Nephron progenitor cell (in vitro differentiated cells): ENCODE results near the gene PIGM.

Experiments
- DNase-seq: peaks from one replicate; pipeline ENCODE4 v3.0.0; 2021
- H3K27ac Mint-ChIP-seq: 2 replicates; pipeline ENCODE4 v1.8.0; 2021; ENCODE audit warnings: mild to moderate bottlenecking, moderate library complexity, mixed read lengths
- H3K27me3 Mint-ChIP-seq: 2 replicates; pipeline ENCODE4 v1.8.0; 2021; ENCODE audit warnings: mild to moderate bottlenecking, low read depth, mixed read lengths; ENCODE audit not compliant: poor library complexity
- H3K36me3 Mint-ChIP-seq: 2 replicates; pipeline ENCODE4 v1.8.0; 2021; ENCODE audit warnings: low read depth, mixed read lengths
- H3K4me1 Mint-ChIP-seq: 2 replicates; pipeline ENCODE4 v1.8.0; 2021; ENCODE audit warnings: mixed read lengths
- H3K4me3 Mint-ChIP-seq: 2 replicates; pipeline ENCODE4 v1.8.0; 2021; ENCODE audit warnings: mild to moderate bottlenecking, moderate library complexity, mixed read lengths
- H3K9me3 Mint-ChIP-seq: 2 replicates; pipeline ENCODE4 v1.8.0; 2021; ENCODE audit warnings: mild to moderate bottlenecking, moderate library complexity, mixed read lengths
- TF ChIP-seq, protein P1 (sequence below): fragments of 200-600 bp; sonication (generic); IDR thresholded peaks from 2 replicates; pipeline ENCODE4 v1.5.0; 2021; ENCODE audit warnings: antibody characterized with exemption

Gene PIGM

DNA sequence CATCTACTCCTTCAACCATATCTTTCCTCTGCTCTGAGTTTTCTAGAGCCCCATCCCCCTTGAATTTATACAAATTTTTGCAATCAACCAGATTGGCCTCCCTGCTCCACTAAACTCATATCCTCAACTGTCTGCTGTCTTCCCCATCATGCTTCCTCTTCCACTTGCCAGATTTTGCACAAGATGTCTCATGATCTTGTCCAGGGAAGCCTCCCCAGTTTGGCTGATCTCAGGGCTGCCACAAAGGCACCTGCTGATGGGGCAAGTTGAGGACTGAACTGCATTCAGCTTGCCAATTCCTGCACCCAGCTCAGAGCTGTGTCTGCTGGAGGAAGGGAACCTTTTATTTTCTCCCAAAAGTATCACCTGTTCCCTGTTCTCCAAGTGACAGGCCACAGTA lies 45.7 kb upstream of the PIGM start:
- Mint-ChIP-seq H3K4me1 (no peaks in the 10 kb centered on the region), H3K27me3 (peaks cover 95% of the 10 kb centered on the region), H3K4me3 (no peak overlapping the region), H3K36me3 (no peaks in the 10 kb centered on the region), H3K9me3 (no peaks in the 10 kb centered on the region), H3K27ac (no peak overlapping the region)
- TF ChIP-seq, protein P1, sequence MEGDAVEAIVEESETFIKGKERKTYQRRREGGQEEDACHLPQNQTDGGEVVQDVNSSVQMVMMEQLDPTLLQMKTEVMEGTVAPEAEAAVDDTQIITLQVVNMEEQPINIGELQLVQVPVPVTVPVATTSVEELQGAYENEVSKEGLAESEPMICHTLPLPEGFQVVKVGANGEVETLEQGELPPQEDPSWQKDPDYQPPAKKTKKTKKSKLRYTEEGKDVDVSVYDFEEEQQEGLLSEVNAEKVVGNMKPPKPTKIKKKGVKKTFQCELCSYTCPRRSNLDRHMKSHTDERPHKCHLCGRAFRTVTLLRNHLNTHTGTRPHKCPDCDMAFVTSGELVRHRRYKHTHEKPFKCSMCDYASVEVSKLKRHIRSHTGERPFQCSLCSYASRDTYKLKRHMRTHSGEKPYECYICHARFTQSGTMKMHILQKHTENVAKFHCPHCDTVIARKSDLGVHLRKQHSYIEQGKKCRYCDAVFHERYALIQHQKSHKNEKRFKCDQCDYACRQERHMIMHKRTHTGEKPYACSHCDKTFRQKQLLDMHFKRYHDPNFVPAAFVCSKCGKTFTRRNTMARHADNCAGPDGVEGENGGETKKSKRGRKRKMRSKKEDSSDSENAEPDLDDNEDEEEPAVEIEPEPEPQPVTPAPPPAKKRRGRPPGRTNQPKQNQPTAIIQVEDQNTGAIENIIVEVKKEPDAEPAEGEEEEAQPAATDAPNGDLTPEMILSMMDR, result no peak
- no peak for DNase-seq

DNA sequence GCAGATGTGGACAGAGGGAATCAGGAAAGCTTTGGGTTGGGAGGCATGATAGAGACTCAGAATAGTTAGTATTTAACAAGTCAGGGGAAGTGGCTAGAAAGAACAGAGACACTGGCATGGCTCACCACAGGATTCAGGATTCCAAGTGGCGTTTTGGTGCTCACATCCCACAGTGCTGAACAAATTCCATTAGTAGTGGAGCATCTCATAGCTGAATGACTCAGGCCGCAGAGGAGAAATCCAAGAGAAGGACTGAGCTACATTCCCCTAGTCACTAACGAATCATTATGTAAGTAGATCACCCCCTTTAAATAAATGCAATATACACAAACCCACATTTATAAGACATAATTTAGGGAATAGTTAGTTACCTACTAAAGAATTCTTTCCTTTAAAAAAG lies 44.5 kb upstream of the PIGM start:
- DNase-seq, result no peak
- H3K4me1 Mint-ChIP-seq, result no peaks in the 10 kb centered on the region
- TF ChIP-seq, protein P1, result no peak
- no peak overlapping the region for H3K27ac Mint-ChIP-seq
- no peaks in the 10 kb centered on the region for H3K36me3 Mint-ChIP-seq
- no peak overlapping the region for H3K4me3 Mint-ChIP-seq
- peaks cover 95% of the 10 kb centered on the region for H3K27me3 Mint-ChIP-seq
- no peaks in the 10 kb centered on the region for H3K9me3 Mint-ChIP-seq

DNA sequence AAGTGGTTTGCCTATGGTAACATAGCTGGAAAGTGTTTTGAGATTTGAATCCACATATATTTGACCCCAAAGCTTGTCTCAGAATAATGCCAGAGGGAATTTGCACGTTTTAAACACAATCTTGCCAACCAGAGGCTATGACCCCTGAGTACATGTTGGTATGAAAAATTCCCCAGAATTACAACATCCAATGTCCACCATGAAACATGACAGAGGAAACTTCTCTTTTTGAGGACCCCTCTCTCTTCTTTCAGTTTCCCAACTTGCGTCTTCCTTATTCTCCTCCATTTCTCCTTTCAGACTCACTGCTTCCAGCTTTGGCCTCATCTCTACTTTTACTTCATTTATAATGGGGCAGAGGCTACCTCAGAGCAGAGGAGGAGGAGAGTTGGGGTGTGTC lies 44.0 kb upstream of the PIGM start:
- TF ChIP-seq, protein P1, result no peak
- Mint-ChIP-seq H3K27ac (no peak overlapping the region), H3K4me3 (no peak overlapping the region), H3K36me3 (no peaks in the 10 kb centered on the region), H3K4me1 (peaks cover under 1% of the 10 kb centered on the region), H3K9me3 (no peaks in the 10 kb centered on the region), H3K27me3 (peaks cover 95% of the 10 kb centered on the region)
- DNase-seq, result no peak

DNA sequence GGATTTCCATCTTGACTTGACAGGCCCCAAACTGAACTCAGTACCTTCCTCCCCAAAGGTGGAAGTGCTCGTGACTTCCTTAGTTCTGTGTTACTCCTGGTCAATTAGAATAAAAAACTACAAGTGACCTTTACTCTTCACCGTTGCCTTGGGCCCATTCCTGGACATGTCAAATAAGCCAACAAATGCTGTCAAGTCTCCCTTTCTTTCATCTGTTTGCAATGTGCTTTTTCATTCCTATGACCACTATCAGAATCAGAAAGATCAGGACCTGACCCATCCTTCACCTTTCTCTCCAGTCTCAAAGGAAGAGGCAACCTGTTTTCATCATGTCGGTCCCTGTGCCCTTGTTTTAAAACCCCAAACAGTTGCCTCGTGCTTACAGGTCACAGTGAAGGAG lies 43.1 kb upstream of the PIGM start:
- Mint-ChIP-seq H3K27ac (no peak overlapping the region), H3K4me1 (peaks cover 9% of the 10 kb centered on the region), H3K36me3 (no peaks in the 10 kb centered on the region), H3K9me3 (no peaks in the 10 kb centered on the region), H3K27me3 (peaks cover 95% of the 10 kb centered on the region), H3K4me3 (no peak overlapping the region)
- DNase-seq, result no peak
- TF ChIP-seq, protein P1, result no peak

DNA sequence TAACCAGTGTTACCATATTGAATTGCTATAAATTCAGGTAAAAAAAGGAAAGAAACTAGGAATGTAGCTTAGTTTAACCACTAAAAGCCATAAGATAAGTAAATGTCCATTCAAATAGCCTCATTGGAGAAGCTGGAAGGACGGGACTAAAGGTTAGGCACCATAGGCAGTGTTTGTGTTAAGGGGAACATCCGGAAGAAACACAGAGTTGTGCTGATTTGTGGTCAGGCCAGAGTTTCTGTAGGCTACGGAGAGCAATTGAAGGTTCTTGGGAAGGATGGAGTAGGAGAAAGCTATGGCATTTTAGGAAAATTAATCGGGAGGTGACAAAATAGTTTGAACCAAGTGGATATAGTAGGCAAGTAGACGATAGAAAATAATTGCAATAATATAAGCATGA lies 39.5 kb upstream of the PIGM start:
- DNase-seq, result no peak
- Mint-ChIP-seq H3K27me3 (peaks cover 79% of the 10 kb centered on the region), H3K4me3 (no peak overlapping the region), H3K27ac (no peak overlapping the region), H3K4me1 (peaks cover 36% of the 10 kb centered on the region), H3K9me3 (no peaks in the 10 kb centered on the region), H3K36me3 (no peaks in the 10 kb centered on the region)
- TF ChIP-seq, protein P1, result no peak

DNA sequence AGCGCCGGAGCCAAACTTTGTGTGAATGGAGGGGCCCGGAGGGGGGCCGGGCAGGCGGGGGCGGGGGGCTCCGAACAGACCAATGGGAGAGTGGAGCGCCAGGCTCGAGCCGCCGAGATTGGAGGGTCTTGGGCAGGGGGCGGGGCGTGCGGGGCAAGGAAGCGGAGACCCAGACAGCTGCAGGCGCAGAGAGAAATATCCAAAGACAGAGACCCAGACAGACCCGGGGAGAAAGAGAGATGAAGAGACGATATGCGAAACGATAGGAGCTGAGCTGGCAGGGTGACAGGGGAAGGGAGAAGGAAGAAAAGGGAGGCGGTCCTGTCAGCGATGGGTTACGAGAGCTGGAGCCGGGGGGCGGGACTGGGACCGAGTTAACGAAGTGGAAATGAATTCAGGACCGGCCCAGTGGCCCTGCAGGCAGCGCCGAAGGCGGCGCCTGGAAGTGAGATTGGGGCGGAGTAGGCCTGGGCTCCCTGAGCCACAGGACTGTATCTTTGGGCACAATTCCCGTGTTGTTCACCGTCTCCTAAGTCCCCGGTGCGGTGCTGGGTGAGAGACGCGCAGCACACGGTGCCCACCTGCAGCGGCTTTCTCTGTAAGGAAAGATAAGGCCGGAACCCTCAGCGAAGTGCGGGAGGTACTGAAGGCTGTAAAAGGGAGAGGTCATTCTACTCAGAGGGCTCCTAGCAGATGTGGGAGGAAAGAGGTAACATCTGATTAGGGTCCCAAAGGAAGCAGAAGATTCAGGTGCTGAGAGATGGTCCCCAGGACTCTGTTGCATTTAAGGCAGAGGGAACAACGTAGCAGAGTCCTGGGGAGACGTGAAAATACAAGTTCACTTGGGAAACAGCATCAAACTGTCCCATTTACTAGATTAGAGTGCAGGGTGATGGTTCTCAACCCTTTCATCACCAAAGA lies 38.7 kb upstream of the PIGM start:
- H3K9me3 Mint-ChIP-seq, result no peaks in the 10 kb centered on the region
- peaks cover 78% of the 10 kb centered on the region for H3K27me3 Mint-ChIP-seq
- H3K36me3 Mint-ChIP-seq, result no peaks in the 10 kb centered on the region

More for the DNA sequence above, 38.7 kb upstream of the PIGM start:
- TF ChIP-seq, protein P1, result no peak
- Mint-ChIP-seq H3K4me3 (peak overlapping the region; percentile 90), H3K4me1 (peaks cover 40% of the 10 kb centered on the region), H3K27ac (no peak overlapping the region)
- DNase-seq, result peak; percentile 94
